Activated T-cell treated with anti-CD3 and anti-CD28 coated beads, Interleukin-2, amount 50 U/mL, for 1 hour (primary cell): ENCODE results near the gene MFAP1.

ENCODE experiments used
- DNase-seq: peaks from one replicate; pipeline ENCODE4 v3.0.0-alpha.2; 2020

MFAP1 gene

GRCh38 chr15:43775411-43775965 lies 49.0 kb downstream of the MFAP1 start:
- no peak for DNase-seq

- no peak for DNase-seq
Measured at GRCh38 chr15:43774062-43774461, 50.4 kb downstream of the MFAP1 start.

- no peak for DNase-seq
Measured at GRCh38 chr15:43772624-43773023, 51.9 kb downstream of the MFAP1 start.

DNA sequence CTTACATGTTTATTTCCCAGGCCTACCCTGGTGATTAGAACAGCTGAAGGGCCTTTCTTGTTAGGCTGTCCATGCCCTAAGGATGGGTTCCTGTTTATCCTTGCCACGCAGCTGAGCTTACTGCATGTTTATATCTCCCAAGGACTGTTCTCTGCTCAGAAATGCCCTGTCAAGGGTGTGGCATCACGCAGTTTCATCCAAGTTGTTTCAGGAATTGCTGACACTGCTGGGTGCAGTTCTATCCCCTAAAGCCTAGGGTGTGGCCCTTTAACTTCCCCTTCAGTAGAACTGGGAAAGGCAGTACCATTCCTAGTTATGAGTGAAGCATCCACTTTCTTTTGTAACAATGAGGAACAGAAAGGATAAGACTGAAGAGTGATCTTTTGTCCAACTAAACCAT lies 52.7 kb downstream of the MFAP1 start:
- DNase-seq: no peak

GRCh38 chr15:43769584-43770228 lies 54.8 kb downstream of the MFAP1 start:
- peak; percentile 61 for DNase-seq

- no peak for DNase-seq
Measured at GRCh38 chr15:43763819-43764446, 60.6 kb downstream of the MFAP1 start.

GRCh38 chr15:43762824-43763223 lies 61.7 kb downstream of the MFAP1 start:
- DNase-seq: no peak
